ENCODE results near the gene ASTN2.

- TF ChIP-seq CTCF (IDR thresholded peaks at IDR 0.05; ENCODE audit: low read length), result no peak
- TF ChIP-seq EZH2 (optimal IDR thresholded peaks at IDR 0.05; ENCODE audit: low read depth, low read length), result no peak
- TF ChIP-seq EZH2phosphoT487 (IDR thresholded peaks at IDR 0.05; ENCODE audit: low read length), result no peak
Observed at GRCh38 chr9:117302487-117302886, 112.4 kb downstream of the ASTN2 start.

Measured in MM.1S (cell line).